HepG2 (cell line): Measurements from ENCODE around the gene RFC1. TPM values are rescaled to one million over a fixed set of nuclear protein-coding genes. Genes with fewer than 3 reads are reported as not detected.

Source experiments
- ELF4 ChIP-seq: sonication (generic); formaldehyde crosslinking; IDR thresholded peaks from 2 replicates; pipeline ENCODE4 v1.5.0; 2020; ENCODE audit warnings: missing genetic modification reagents, mild to moderate bottlenecking, moderate library complexity, borderline replicate concordance
- GPBP1L1 ChIP-seq: sonication (generic); formaldehyde crosslinking; IDR thresholded peaks from 2 replicates; pipeline ENCODE4 v1.5.0; 2020; ENCODE audit warnings: mild to moderate bottlenecking, missing genetic modification reagents
- HOXA9 ChIP-seq: sonication (generic); formaldehyde crosslinking; IDR thresholded peaks from 2 replicates; pipeline ENCODE4 v1.8.1; 2022; ENCODE audit warnings: missing genetic modification reagents, mild to moderate bottlenecking, moderate library complexity, borderline replicate concordance
- NPAS2 ChIP-seq: sonication (generic); formaldehyde crosslinking; IDR thresholded peaks from 2 replicates; pipeline ENCODE4 v1.8.0; 2022; ENCODE audit warnings: mild to moderate bottlenecking, missing genetic modification reagents, borderline replicate concordance
- ONECUT2 ChIP-seq: sonication (generic); formaldehyde crosslinking; IDR thresholded peaks from 2 replicates; pipeline ENCODE4 v1.4.0; 2020; ENCODE audit warnings: missing genetic modification reagents
- SNAPC2 ChIP-seq: sonication (generic); formaldehyde crosslinking; IDR thresholded peaks from 2 replicates; pipeline ENCODE4 v1.8.1; 2022; ENCODE audit warnings: mild to moderate bottlenecking, missing genetic modification reagents
- SOX6 ChIP-seq, 2 experiments: fragments of 450-650 bp in 1 of 2; sonication (generic) in 1 of 2; formaldehyde crosslinking in 1 of 2; IDR thresholded peaks; 2 replicates each; pipeline versions ENCODE4 v1.4.0 to v1.6.1; 2017 to 2020; ENCODE audit warnings: antibody characterized with exemption in 1 of 2, mild to moderate bottlenecking in 1 of 2, missing genetic modification reagents in 1 of 2
- STAG1 ChIP-seq: sonication (generic); formaldehyde crosslinking; IDR thresholded peaks from 2 replicates; pipeline ENCODE4 v1.4.0; 2020; ENCODE audit warnings: missing genetic modification reagents
- TCF7 ChIP-seq: sonication (generic); IDR thresholded peaks from 2 replicates; pipeline ENCODE4 v1.6.1; 2016; ENCODE audit warnings: antibody characterized with exemption, low read depth
- TMF1 ChIP-seq: sonication (generic); formaldehyde crosslinking; IDR thresholded peaks from 2 replicates; pipeline ENCODE4 v1.8.1; 2022; ENCODE audit warnings: low read depth, missing genetic modification reagents
- ZFP36 ChIP-seq: fragments of 150-350 bp; IDR thresholded peaks from 2 replicates; pipeline ENCODE4 v1.6.1; 2018; ENCODE audit warnings: borderline replicate concordance, low read length, low read depth; ENCODE audit not compliant: partially characterized antibody
- ZNF274 ChIP-seq: sonication (generic); formaldehyde crosslinking; IDR thresholded peaks from 2 replicates; pipeline ENCODE4 v1.5.1; 2020; ENCODE audit warnings: mild to moderate bottlenecking, missing genetic modification reagents
- ZNF280D ChIP-seq: sonication (generic); formaldehyde crosslinking; IDR thresholded peaks from 2 replicates; pipeline ENCODE4 v1.5.1; 2020; ENCODE audit warnings: mild to moderate bottlenecking, missing genetic modification reagents
- ZNF557 ChIP-seq: sonication (generic); formaldehyde crosslinking; IDR thresholded peaks from 2 replicates; pipeline ENCODE4 v1.4.0; 2020; ENCODE audit warnings: missing genetic modification reagents
- ZNF792 ChIP-seq: IDR thresholded peaks from 2 replicates; pipeline ENCODE4 v1.6.1; 2016
- polyA plus RNA-seq, 8 experiments: library from polyadenylated mRNA; depleted of rRNA in 3 of 8; stranded (reverse) in 7 of 8; unstranded in 1 of 8; fragments of >200 nt; fragmentation: Illumina TruSeq in 4 of 8; extraction: Trizol in 4 of 8; gene quantifications; 2 replicates each; pipeline versions ENCODE4 v1.2.1 to v1.2.3, GENCODE V29; 2011 to 2016; ENCODE audit warnings: low read depth in 4 of 8, missing spikeins in 1 of 8, mixed read lengths in 1 of 8; ENCODE audit not compliant: insufficient read depth in 1 of 8
- total RNA-seq, 5 experiments: library from RNA; depleted of rRNA; stranded (reverse); fragments of >200 nt; fragmentation: Illumina TruSeq; extraction: Trizol; gene quantifications; 2 replicates each; pipeline ENCODE4 v1.2.3, GENCODE V29; 2016; ENCODE audit warnings: low read depth in 1 of 5
- TF ChIP-seq, protein P1 (sequence below): sonication (generic); formaldehyde crosslinking; IDR thresholded peaks from 2 replicates; pipeline ENCODE4 v1.4.0; 2020; ENCODE audit warnings: mild to moderate bottlenecking, missing genetic modification reagents
- TF ChIP-seq, protein P2 (sequence below): sonication (generic); formaldehyde crosslinking; conservative IDR thresholded peaks from 2 replicates; pipeline ENCODE4 v1.4.0; 2020; ENCODE audit warnings: missing genetic modification reagents
- TF ChIP-seq, protein P3 (sequence below): sonication (generic); formaldehyde crosslinking; IDR thresholded peaks from 2 replicates; pipeline ENCODE4 v1.8.0; 2022; ENCODE audit warnings: mild to moderate bottlenecking, missing genetic modification reagents, moderate library complexity
- TF ChIP-seq, protein P4 (sequence below): sonication (generic); formaldehyde crosslinking; IDR thresholded peaks from 2 replicates; pipeline ENCODE4 v1.9.0; 2021; ENCODE audit warnings: missing genetic modification reagents, mild to moderate bottlenecking, borderline replicate concordance

The RFC1 gene
- total and polyA plus RNA-seq, 2 of the 13 experiments (the other 11 are each of a cell fraction or from before 2014, with no cell fraction given) = 15.9 to 78.8 TPM

DNA sequence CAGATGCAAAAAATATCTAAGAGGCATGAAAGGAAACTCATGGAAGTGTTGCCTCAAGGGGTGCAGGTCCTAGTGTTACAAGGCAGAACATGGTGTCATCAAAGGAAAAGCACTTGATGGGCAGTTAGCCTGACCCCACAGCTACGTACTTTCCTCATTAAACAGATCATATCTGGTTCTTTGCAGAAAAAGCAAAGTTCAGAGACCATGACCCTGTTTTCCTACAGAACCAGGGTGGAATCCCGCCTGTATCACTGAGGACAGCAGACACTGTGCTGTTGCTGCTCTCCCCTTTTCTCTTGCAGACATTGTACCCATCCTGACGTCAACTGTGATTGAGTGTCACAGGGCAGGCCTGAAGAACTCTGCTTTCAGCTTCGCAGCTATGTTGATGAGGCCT is 91.7 kb downstream of the RFC1 start (continued):
- TF ChIP-seq, protein P1, sequence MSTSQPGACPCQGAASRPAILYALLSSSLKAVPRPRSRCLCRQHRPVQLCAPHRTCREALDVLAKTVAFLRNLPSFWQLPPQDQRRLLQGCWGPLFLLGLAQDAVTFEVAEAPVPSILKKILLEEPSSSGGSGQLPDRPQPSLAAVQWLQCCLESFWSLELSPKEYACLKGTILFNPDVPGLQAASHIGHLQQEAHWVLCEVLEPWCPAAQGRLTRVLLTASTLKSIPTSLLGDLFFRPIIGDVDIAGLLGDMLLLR = no peak
- TF ChIP-seq STAG1 (CRISPR knock-in tag) (peak; percentile 16; the same call in 1 of the 2 replicates), NPAS2 (CRISPR knock-in tag) (no peak), ZNF792 (CRISPR knock-in tag) (no peak), TCF7 (peak; percentile 61), SNAPC2 (CRISPR knock-in tag) (no peak; the same call in 1 of the 2 replicates), GPBP1L1 (CRISPR knock-in tag) (no peak), ELF4 (CRISPR knock-in tag) (no peak), ZNF274 (CRISPR knock-in tag) (no peak), ZNF280D (CRISPR knock-in tag) (0 out of 2 replicates have a peak, but pooled peaks have one; percentile 19), SOX6 (IDR thresholded peaks at IDR 0.05) (no peak), SOX6 (CRISPR knock-in tag; IDR thresholded peaks at IDR 0.05) (peak; percentile 70), ONECUT2 (CRISPR knock-in tag) (no peak), TMF1 (CRISPR knock-in tag) (no peak), HOXA9 (CRISPR knock-in tag) (no peak), ZFP36 (no peak), ZNF557 (CRISPR knock-in tag) (no peak)
- TF ChIP-seq, protein P2, sequence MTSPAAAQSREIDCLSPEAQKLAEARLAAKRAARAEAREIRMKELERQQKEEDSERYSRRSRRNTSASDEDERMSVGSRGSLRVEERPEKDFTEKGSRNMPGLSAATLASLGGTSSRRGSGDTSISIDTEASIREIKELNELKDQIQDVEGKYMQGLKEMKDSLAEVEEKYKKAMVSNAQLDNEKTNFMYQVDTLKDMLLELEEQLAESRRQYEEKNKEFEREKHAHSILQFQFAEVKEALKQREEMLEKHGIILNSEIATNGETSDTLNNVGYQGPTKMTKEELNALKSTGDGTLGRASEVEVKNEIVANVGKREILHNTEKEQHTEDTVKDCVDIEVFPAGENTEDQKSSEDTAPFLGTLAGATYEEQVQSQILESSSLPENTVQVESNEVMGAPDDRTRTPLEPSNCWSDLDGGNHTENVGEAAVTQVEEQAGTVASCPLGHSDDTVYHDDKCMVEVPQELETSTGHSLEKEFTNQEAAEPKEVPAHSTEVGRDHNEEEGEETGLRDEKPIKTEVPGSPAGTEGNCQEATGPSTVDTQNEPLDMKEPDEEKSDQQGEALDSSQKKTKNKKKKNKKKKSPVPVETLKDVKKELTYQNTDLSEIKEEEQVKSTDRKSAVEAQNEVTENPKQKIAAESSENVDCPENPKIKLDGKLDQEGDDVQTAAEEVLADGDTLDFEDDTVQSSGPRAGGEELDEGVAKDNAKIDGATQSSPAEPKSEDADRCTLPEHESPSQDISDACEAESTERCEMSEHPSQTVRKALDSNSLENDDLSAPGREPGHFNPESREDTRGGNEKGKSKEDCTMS (CRISPR knock-in tag) = no peak
- TF ChIP-seq, protein P3, sequence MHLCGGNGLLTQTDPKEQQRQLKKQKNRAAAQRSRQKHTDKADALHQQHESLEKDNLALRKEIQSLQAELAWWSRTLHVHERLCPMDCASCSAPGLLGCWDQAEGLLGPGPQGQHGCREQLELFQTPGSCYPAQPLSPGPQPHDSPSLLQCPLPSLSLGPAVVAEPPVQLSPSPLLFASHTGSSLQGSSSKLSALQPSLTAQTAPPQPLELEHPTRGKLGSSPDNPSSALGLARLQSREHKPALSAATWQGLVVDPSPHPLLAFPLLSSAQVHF (CRISPR knock-in tag) = no peak
- TF ChIP-seq, protein P4, sequence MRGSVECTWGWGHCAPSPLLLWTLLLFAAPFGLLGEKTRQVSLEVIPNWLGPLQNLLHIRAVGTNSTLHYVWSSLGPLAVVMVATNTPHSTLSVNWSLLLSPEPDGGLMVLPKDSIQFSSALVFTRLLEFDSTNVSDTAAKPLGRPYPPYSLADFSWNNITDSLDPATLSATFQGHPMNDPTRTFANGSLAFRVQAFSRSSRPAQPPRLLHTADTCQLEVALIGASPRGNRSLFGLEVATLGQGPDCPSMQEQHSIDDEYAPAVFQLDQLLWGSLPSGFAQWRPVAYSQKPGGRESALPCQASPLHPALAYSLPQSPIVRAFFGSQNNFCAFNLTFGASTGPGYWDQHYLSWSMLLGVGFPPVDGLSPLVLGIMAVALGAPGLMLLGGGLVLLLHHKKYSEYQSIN (CRISPR knock-in tag) = no peak
